ENCODE data around the gene HSD11B1. TPM values are rescaled to one million over a fixed set of nuclear protein-coding genes. Genes with fewer than 3 reads are reported as not detected.

Gene HSD11B1
- total RNA-seq, 1 experiment from 2014 or later = not detected

GRCh38 chr1:209703834-209704504 lies 677 bp upstream of the HSD11B1 start (continued):
- no peak for TF ChIP-seq TCF7 (CRISPR knock-in tag; IDR thresholded peaks at IDR 0.05; ENCODE audit: low read depth)
- no peak for TF ChIP-seq RORB (CRISPR knock-in tag; IDR thresholded peaks at IDR 0.05)
- TF ChIP-seq, protein P1, sequence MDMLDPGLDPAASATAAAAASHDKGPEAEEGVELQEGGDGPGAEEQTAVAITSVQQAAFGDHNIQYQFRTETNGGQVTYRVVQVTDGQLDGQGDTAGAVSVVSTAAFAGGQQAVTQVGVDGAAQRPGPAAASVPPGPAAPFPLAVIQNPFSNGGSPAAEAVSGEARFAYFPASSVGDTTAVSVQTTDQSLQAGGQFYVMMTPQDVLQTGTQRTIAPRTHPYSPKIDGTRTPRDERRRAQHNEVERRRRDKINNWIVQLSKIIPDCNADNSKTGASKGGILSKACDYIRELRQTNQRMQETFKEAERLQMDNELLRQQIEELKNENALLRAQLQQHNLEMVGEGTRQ (CRISPR knock-in tag; IDR thresholded peaks at IDR 0.05) = no peak
- no peak for TF ChIP-seq MYBL2 (CRISPR knock-in tag; IDR thresholded peaks at IDR 0.05)
- TF ChIP-seq NFATC4 (CRISPR knock-in tag; IDR thresholded peaks at IDR 0.05) = no peak
- no peak for TF ChIP-seq RELA (CRISPR knock-in tag; IDR thresholded peaks at IDR 0.05; ENCODE audit: borderline replicate concordance)
- TF ChIP-seq IRF1 (CRISPR knock-in tag; IDR thresholded peaks at IDR 0.05) = no peak
- no peak for TF ChIP-seq NR1H2 (CRISPR knock-in tag; IDR thresholded peaks at IDR 0.05)
- TF ChIP-seq FOXK1 (CRISPR knock-in tag; IDR thresholded peaks at IDR 0.05) = no peak

DNA sequence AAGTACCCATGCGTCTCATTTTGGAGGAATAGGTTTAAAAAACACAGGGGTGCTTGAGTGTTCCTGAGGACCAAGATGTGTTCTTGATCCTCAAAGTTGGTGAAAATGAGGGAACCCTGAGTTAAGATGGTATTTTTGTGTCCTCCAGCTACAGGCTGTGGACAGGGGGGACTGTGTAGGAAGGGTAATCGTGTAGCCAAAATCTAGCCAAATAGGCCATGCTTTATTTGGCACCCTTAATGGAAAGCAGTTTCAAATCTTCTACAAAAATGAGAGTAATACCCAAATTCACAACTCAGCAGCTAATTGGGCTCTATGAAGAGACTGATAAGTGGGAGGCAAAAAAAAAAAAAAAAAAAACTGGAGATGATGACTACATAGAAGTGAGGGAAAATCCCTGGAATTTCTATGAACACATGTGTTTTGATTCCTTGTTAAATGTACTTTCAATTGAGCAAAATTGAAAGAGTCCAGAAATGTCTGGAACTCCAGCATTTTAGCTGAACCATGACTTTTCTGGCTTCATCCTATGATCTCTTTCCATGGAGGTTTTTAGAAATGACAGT lies 470 bp downstream of the HSD11B1 start:
- no peaks in the 10 kb centered on the region for H3K9me3 Mint-ChIP-seq
- H3K4me1 Mint-ChIP-seq = peaks cover 9% of the 10 kb centered on the region
- no peak overlapping the region for H3K4me3 Mint-ChIP-seq
- ATAC-seq (no peak), DNase-seq (ENCODE audit: low spot score) (no peak)
- H3K27me3 Mint-ChIP-seq (ENCODE audit: low read depth) = no peaks in the 10 kb centered on the region; the same call in 1 of the 2 replicates
- ChIA-PET CTCF (interaction anchor here (0.6 to 1.1 kb wide), 2 partner anchors 166 to 191 kb away, joined by 3 read pairs; no protein-coding TSS in a partner anchor), POLR2A (no interaction called here)
- TF ChIP-seq NFYB (CRISPR knock-in tag; conservative IDR thresholded peaks at IDR 0.05; ENCODE audit: low read depth) (no peak), GRHL2 (CRISPR knock-in tag; IDR thresholded peaks at IDR 0.05; ENCODE audit: insufficient replicate concordance, severe bottlenecking) (no peak), FOXK1 (CRISPR knock-in tag; IDR thresholded peaks at IDR 0.05) (no peak), MYBL2 (CRISPR knock-in tag; IDR thresholded peaks at IDR 0.05) (no peak), ATF6 (CRISPR knock-in tag; IDR thresholded peaks at IDR 0.05) (no peak), ZNF396 (CRISPR knock-in tag; IDR thresholded peaks at IDR 0.05; ENCODE audit: borderline replicate concordance) (no peak)
- H3K27ac Mint-ChIP-seq = no peak overlapping the region
- no peaks in the 10 kb centered on the region for H3K36me3 Mint-ChIP-seq

- no peaks in the 10 kb centered on the region for H3K36me3 Mint-ChIP-seq
- POLR2A ChIA-PET = no interaction called here
- H3K9me3 Mint-ChIP-seq = no peaks in the 10 kb centered on the region
- peaks cover 14% of the 10 kb centered on the region for H3K4me1 Mint-ChIP-seq
- H3K27me3 Mint-ChIP-seq (ENCODE audit: low read depth) = no peaks in the 10 kb centered on the region
- CTCF ChIA-PET = interaction anchor here (1.0 to 1.9 kb wide), 2 partner anchors 41 to 130 kb away, joined by 3 to 8 read pairs; no protein-coding TSS in a partner anchor
- no peak overlapping the region for H3K4me3 Mint-ChIP-seq
- H3K27ac Mint-ChIP-seq = no peak overlapping the region
- DNase-seq (ENCODE audit: low spot score) = no peak
- TF ChIP-seq FOXK1 (CRISPR knock-in tag; IDR thresholded peaks at IDR 0.05) = no peak
- ATAC-seq = no peak
Observed at GRCh38 chr1:209706622-209707021, 2.0 kb downstream of the HSD11B1 start.

GRCh38 chr1:209707308-209707707 lies 2.7 kb downstream of the HSD11B1 start:
- CTCF ChIA-PET = interaction anchor here (1.0 to 1.9 kb wide), 3 partner anchors 41 to 138 kb away, joined by 3 to 8 read pairs (median 4); no protein-coding TSS in a partner anchor

More at GRCh38 chr1:209707308-209707707, 2.7 kb downstream of the HSD11B1 start:
- Mint-ChIP-seq H3K27me3 (ENCODE audit: low read depth) (no peaks in the 10 kb centered on the region), H3K36me3 (no peaks in the 10 kb centered on the region), H3K4me1 (peaks cover 14% of the 10 kb centered on the region), H3K27ac (no peak overlapping the region), H3K4me3 (no peak overlapping the region), H3K9me3 (no peaks in the 10 kb centered on the region)
- DNase-seq (ENCODE audit: low spot score) (no peak), ATAC-seq (no peak)
- TF ChIP-seq, protein P1 (CRISPR knock-in tag; IDR thresholded peaks at IDR 0.05) = no peak
- TF ChIP-seq MYBL2 (CRISPR knock-in tag; IDR thresholded peaks at IDR 0.05) = no peak
- POLR2A ChIA-PET = no interaction called here
